HG02642 (cell line): ENCODE results near the gene PTGER1.
"Not testable (repeated sequence)": the region's sequence is repeated elsewhere in the genome, so short reads cannot be mapped to it uniquely, and the experiment has no call there.

Experiments used
- ATAC-seq: cut with Tn5 transposase; IDR thresholded peaks from one replicate; pipeline ENCODE4 v1.9.1; 2021; ENCODE audit warnings: mild to moderate bottlenecking; ENCODE audit not compliant: unreplicated experiment, poor library complexity

PTGER1 gene

DNA sequence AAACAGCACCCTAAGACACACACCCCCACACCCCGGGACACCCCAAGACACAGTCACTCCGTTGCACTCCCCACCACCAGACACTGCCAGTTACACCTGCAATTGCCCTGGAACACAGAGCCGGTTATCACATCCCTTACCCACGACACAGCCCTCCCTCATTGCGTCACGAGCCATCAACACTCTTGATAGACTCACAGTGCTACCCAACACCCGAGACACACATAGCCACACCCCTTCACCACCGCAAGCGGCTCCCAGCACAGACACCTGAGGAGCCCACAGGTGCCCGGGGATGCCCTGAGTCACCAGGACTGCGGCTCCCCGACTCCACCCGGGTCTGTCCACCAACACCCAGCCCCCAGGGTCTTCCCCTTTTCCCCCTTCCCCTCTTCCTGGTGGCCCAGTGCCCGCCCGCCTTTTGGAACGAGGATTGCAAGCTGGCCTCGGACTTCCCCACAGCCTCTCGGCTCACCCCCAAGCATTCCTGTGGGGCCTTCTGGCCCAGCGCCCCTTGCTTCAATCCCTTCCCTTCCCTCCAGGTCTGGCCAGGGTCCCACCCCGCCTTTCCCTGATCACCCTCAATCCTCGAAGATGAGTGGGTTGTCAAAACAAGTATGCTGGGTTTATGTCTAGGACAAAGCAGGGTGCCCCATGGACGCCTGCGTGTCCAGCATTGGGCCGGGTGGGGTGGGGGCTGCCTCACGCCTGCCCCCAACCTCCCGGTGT lies 1.7 kb upstream of the PTGER1 start:
- ATAC-seq: no peak

DNA sequence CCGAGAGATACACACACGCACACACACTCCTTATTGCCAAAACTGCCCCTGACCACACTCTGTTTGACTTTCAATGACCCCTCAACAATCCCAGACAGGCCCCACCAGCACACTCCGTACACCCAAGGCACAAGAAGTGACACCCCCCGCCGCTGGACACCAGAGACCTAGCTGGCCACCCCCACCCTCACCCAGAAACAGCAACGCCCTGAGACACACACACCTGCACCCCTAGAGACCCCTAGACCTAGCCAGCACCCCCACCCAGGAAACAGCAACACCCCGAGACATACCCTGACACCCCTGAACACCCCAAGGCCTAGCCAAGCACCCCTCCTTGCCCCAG lies 1.1 kb upstream of the PTGER1 start:
- ATAC-seq: no peak

DNA sequence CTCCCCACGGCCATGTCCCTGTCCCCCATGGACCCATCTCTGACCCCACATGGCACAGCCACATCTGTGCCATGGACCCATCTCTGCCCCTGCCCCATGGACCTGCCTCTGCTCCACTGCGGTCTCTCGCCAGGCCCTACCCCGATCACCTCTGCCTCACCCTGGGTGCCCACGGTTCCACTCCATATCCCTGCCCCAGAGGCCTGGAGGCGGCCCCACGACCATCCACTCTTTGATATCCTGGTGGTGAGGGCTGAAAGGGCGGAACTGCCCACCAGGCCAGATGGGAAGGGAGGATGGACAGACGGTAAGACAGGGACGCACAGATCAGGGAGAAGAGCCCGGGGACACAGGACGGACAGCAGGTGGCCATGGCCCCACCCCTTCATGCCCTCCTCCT lies 327 bp downstream of the PTGER1 start:
- no peak for ATAC-seq

DNA sequence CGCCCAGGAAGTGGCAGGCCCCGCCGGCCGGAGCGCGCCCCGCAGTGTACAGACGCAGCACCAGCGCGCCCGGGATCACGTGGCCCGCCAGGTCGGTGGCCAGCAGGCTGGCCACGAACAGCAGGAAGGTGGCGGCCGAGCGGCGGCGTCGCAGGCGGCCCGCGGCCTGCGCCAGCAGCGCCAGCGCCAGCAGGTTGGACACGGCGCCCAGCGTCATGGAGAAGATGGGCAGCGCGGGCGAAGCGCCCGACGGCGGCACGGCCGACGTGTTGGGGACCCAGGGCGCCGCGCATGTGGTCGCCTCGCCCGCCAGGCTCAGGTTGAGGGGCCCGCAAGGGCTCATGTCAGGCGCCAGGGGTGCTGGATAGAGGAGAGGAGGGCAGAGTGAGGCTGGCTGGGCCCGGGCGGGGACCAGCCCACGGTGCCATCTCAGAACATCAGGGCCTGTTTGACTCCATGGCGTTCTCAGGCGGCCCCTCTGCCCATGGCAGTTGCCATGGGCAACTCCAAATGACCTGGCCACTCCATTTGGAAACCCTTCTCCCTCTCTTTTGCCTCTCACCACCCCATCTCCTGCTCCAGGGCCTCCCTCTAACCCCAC lies 1.1 kb downstream of the PTGER1 start:
- no peak for ATAC-seq

DNA sequence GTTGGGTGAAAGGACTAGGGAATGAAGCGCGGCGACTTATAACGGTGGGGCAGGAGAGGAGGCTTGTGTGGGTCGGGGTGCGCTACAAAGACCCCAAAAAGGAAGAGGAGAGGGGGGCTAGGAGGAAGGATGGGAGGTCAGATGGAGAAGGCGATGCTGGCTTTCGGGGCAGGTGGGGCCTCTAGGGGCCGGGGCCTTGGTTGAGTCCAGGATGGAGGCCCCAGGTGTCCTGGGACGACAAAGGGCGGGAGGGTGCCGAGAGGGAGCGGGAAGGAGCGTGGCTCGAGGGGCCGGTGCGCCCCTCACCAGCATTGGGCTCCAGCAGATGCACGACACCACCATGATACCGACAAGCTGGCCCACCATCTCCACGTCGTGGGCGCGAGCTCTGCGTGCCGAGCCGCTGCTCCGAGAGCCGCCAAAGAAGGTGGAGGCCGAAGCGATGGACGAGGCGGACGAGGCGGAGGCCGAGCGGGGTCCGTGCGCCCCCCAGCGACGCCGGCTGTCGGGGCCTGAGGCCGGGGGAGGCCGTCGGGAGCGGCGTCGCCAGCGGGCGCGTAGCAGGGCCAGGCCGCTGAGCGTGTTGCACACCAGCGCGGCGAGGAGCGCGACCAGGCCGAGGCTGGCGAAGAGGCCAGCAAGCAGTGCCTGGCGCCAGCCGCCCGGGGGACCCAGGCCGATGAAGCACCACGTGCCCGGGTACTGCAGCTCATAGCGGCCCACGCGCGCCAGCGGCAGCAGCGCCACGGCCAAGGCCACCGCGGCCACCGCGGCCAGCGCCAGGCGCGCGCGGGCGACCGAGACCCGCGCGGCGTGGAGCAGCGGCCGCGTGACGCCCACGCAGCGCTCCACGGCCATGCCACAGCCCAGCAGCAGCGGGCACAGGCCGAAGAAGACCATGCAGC lies 1.8 kb downstream of the PTGER1 start:
- ATAC-seq: no peak

- no peak for ATAC-seq
Measured at GRCh38 chr19:14472202-14472938, 2.8 kb downstream of the PTGER1 start.

- no peak for ATAC-seq
Measured at GRCh38 chr19:14471436-14472187, 3.5 kb downstream of the PTGER1 start.

DNA sequence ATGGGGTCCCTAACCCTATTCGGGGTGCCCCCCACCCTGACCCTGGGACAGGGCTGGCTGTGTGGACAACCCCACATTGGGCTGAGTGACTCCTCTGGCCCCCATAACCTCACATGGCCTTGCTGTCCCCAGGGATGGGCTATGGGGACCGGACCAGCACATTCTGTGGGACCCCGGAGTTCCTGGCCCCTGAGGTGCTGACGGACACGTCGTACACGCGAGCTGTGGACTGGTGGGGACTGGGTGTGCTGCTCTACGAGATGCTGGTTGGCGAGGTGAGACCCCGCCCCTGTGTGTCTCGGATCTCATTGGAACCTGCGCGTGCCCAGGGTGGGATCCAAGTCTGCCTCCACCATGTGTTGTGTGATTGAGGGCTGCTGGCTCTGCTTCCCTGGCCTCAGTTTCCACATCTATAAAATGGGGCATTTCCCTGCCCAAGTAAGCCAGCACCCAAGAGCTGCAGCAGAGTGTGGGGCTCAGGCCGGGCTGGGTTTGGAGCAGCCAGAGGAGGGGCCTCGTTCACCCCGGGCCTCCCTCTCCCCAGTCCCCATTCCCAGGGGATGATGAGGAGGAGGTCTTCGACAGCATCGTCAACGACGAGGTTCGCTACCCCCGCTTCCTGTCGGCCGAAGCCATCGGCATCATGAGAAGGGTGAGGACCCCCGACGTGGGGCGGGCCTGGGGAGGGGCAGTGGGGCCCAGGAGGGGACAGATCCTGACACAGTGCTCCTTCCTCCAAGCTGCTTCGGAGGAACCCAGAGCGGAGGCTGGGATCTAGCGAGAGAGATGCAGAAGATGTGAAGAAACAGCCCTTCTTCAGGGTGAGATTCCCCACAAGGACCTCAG lies 4.9 kb downstream of the PTGER1 start:
- no peak for ATAC-seq

- no peak for ATAC-seq
Measured at GRCh38 chr19:14467816-14468215, 7.3 kb downstream of the PTGER1 start.

- no peak for ATAC-seq
Measured at GRCh38 chr19:14467391-14467790, 7.8 kb downstream of the PTGER1 start.

- no peak for ATAC-seq
Measured at GRCh38 chr19:14463747-14464146, 11.4 kb downstream of the PTGER1 start.

- ATAC-seq: not testable (repeated sequence)
Measured at GRCh38 chr19:14462401-14462800, 12.8 kb downstream of the PTGER1 start.

GRCh38 chr19:14460935-14461334 lies 14.2 kb downstream of the PTGER1 start:
- ATAC-seq: no peak

GRCh38 chr19:14459703-14460102 lies 15.5 kb downstream of the PTGER1 start:
- ATAC-seq: no peak

DNA sequence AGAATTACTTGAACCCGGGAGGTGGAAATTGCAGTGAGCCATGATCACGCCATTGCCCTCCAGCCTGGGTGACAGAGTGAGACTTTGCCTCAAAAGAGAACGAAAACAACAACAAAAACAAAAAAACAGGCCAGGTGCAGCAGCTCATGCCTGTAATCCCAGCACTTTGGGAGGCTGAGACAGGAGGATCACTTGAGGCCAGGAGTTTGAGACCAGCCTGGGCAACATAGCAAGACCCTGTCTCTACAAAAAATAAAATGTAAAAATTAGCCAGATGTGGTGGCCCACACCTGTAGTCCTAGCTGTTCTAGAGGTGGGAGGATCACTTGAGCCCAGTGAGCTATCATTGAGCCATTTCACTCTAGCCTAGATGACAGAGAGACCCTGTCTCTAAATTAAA lies 22.9 kb downstream of the PTGER1 start:
- ATAC-seq: not testable (repeated sequence)

- no peak for ATAC-seq
Measured at GRCh38 chr19:14450876-14451275, 24.3 kb downstream of the PTGER1 start.

DNA sequence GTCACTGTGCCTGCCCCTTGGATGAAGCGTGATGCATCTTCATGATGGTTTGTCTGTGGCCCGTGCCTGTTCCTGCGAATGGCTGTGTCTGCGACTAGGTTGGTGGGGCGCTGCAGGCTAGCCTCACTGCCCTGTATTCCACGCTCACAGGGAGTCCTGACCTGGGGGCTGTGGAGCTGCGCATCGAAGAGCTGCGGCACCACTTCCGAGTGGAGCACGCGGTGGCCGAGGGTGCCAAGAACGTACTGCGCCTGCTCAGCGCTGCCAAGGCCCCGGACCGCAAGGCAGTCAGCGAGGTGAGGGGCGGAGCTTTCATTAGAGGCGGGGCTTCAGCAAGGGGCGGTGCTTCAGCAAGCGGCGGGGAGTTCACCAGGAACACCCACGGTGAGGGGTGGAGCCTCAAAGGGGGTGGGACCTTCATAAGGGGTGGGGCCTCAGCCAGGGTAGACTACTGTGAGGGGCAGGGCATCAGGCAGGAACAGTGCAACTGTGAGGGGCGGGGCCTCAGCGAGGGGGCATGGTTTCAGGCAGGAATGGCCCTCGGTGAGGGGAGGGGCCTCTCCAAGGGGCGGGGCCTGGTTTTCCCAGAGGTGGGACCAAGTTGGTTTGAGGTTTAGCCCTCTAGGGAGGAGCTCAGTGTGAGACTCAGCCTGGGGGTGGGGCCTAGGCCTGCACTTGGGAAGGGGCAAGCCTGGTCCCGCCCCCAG lies 24.8 kb downstream of the PTGER1 start:
- ATAC-seq: no peak

GRCh38 chr19:14449321-14449720 lies 25.8 kb downstream of the PTGER1 start:
- ATAC-seq: no peak
